Measurements from ENCODE around the gene RASSF7. TPM values are rescaled to one million over a fixed set of nuclear protein-coding genes. Genes with fewer than 3 reads are reported as not detected.
A peak's percentile ranks its signal among the peaks of the same experiment; 100 is the strongest.

The RASSF7 gene
- polyA plus RNA-seq, 1 donor from 2014 or later = 37.1 TPM

- H3F3A ChIP-seq (ENCODE audit: insufficient read depth, low read length, poor library complexity, severe bottlenecking) = no peaks in the 10 kb centered on the region
- H4K20me1 ChIP-seq (ENCODE audit: insufficient read depth) = no peaks in the 10 kb centered on the region
- no peaks in the 10 kb centered on the region for H3K79me2 ChIP-seq (replicated peaks; ENCODE audit: insufficient read depth, low read length)
- H3K27me3 ChIP-seq (ENCODE audit: insufficient read depth, low read depth, low read length) = no peaks in the 10 kb centered on the region
- H3K4me3 ChIP-seq (ENCODE audit: low read length) = no peak overlapping the region
- no peak for TF ChIP-seq TAF1 (IDR thresholded peaks at IDR 0.05; ENCODE audit: low read depth)
- no peak for TF ChIP-seq SMC3 (conservative IDR thresholded peaks at IDR 0.05; ENCODE audit: poor library complexity)
- TF ChIP-seq, protein P1, sequence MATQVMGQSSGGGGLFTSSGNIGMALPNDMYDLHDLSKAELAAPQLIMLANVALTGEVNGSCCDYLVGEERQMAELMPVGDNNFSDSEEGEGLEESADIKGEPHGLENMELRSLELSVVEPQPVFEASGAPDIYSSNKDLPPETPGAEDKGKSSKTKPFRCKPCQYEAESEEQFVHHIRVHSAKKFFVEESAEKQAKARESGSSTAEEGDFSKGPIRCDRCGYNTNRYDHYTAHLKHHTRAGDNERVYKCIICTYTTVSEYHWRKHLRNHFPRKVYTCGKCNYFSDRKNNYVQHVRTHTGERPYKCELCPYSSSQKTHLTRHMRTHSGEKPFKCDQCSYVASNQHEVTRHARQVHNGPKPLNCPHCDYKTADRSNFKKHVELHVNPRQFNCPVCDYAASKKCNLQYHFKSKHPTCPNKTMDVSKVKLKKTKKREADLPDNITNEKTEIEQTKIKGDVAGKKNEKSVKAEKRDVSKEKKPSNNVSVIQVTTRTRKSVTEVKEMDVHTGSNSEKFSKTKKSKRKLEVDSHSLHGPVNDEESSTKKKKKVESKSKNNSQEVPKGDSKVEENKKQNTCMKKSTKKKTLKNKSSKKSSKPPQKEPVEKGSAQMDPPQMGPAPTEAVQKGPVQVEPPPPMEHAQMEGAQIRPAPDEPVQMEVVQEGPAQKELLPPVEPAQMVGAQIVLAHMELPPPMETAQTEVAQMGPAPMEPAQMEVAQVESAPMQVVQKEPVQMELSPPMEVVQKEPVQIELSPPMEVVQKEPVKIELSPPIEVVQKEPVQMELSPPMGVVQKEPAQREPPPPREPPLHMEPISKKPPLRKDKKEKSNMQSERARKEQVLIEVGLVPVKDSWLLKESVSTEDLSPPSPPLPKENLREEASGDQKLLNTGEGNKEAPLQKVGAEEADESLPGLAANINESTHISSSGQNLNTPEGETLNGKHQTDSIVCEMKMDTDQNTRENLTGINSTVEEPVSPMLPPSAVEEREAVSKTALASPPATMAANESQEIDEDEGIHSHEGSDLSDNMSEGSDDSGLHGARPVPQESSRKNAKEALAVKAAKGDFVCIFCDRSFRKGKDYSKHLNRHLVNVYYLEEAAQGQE (IDR thresholded peaks at IDR 0.05; ENCODE audit: borderline replicate concordance) = no peak
- TF ChIP-seq EP300 (conservative IDR thresholded peaks at IDR 0.05; ENCODE audit: poor library complexity, severe bottlenecking) = no peak
- TF ChIP-seq POLR2AphosphoS5 (IDR thresholded peaks at IDR 0.05) = no peak
- H3K9me3 ChIP-seq (ENCODE audit: low read length) = no peaks in the 10 kb centered on the region
- no peak overlapping the region for H3K9ac ChIP-seq (ENCODE audit: low read length)
- no peak overlapping the region for H2AFZ ChIP-seq (ENCODE audit: low read depth, low read length)
- H3K9me2 ChIP-seq (ENCODE audit: insufficient read depth, low read length) = no peaks in the 10 kb centered on the region
- H3K36me3 ChIP-seq (ENCODE audit: insufficient read depth, low read length) = no peaks in the 10 kb centered on the region
- no peak overlapping the region for H3K4me2 ChIP-seq (ENCODE audit: low read length)
- H3K27ac ChIP-seq (ENCODE audit: low read length) = no peak overlapping the region
Observed at GRCh38 chr11:567011-567628, 6.3 kb downstream of the RASSF7 start.

DNA sequence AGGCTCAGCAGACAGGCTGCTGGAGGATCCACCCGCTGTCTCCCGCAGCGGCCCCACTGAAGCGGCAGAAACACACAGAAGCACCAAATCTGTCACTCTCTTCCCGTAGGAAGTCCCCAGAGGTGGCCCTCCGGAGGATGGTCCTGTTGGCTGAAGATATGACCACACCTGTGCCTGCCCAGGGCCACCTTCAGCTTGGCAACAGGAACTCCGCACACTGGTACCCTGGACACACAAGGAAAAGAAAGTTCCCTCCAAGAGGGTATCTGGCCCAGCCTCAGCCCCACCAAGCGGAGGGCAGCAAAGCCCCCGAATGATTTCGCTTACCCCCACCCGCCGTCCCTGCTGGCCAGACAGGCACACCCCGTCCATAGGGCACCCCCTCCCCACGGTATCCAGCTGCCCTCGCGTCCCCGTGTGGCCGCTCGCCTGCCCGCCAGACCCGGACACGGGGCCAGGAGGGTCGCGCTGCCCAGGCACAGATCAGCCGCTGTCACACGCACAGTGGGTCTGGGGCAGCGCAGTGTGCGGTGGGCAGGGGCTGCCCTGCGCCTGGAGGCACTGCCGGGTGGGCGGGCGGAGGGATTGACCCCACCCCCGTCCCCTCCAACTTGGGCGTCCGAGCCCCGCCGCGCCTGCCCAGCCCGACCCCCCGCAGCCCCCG, 7.0 kb downstream of the RASSF7 start:
- H3K4me2 ChIP-seq (ENCODE audit: low read length) = no peak overlapping the region
- no peaks in the 10 kb centered on the region for H3K9me3 ChIP-seq (ENCODE audit: low read length)
- H3K36me3 ChIP-seq (ENCODE audit: insufficient read depth, low read length) = no peaks in the 10 kb centered on the region
- H3K27me3 ChIP-seq (ENCODE audit: insufficient read depth, low read depth, low read length) = no peaks in the 10 kb centered on the region
- H3F3A ChIP-seq (ENCODE audit: insufficient read depth, low read length, poor library complexity, severe bottlenecking) = no peaks in the 10 kb centered on the region
- no peaks in the 10 kb centered on the region for H3K9me2 ChIP-seq (ENCODE audit: insufficient read depth, low read length)
- peak overlapping the region; percentile 63 for H3K4me3 ChIP-seq (ENCODE audit: low read length)
- peak overlapping the region; percentile 39 for H3K9ac ChIP-seq (ENCODE audit: low read length)
- no peak for TF ChIP-seq MXI1 (conservative IDR thresholded peaks at IDR 0.05; ENCODE audit: poor library complexity, severe bottlenecking)
- TF ChIP-seq CTCF (IDR thresholded peaks at IDR 0.05; ENCODE audit: poor library complexity, severe bottlenecking) = no peak
- TF ChIP-seq SMC3 (conservative IDR thresholded peaks at IDR 0.05; ENCODE audit: poor library complexity) = no peak
- no peak for TF ChIP-seq TAF1 (IDR thresholded peaks at IDR 0.05; ENCODE audit: low read depth)
- TF ChIP-seq POLR2AphosphoS5 (IDR thresholded peaks at IDR 0.05) = no peak
- no peak for TF ChIP-seq RAD21 (conservative IDR thresholded peaks at IDR 0.05)
- TF ChIP-seq, protein P1 (IDR thresholded peaks at IDR 0.05; ENCODE audit: borderline replicate concordance) = no peak
- TF ChIP-seq EZH2 (IDR thresholded peaks at IDR 0.05; ENCODE audit: borderline replicate concordance, insufficient read depth, low read length, poor library complexity, severe bottlenecking) = no peak
- no peak for TF ChIP-seq EP300 (conservative IDR thresholded peaks at IDR 0.05; ENCODE audit: poor library complexity, severe bottlenecking)
- H3K79me2 ChIP-seq (replicated peaks; ENCODE audit: insufficient read depth, low read length) = no peaks in the 10 kb centered on the region
- no peak overlapping the region for H2AFZ ChIP-seq (ENCODE audit: low read depth, low read length)
- no peak overlapping the region for H3K27ac ChIP-seq (ENCODE audit: low read length)
- H4K20me1 ChIP-seq (ENCODE audit: insufficient read depth) = no peaks in the 10 kb centered on the region
